ACC112 (cell line): ENCODE data around the gene CHI3L1.

ENCODE experiments used
- H2AFZ ChIP-seq: fragments of 200-600 bp; sonication (generic); one replicate; pipeline ENCODE4 v1.6.0; 2017; ENCODE audit warnings: antibody characterized with exemption, low read length; ENCODE audit not compliant: unreplicated experiment
- H3K27ac ChIP-seq: fragments of 200-600 bp; sonication (generic); 2 replicates; pipeline ENCODE4 v1.5.1; 2014; ENCODE audit warnings: low read depth, mild to moderate bottlenecking, antibody characterized with exemption, low read length, moderate library complexity
- H3K27me3 ChIP-seq: fragments of 200-600 bp; sonication (generic); 2 replicates; pipeline ENCODE4 v1.6.1; 2014; ENCODE audit warnings: mild to moderate bottlenecking, antibody characterized with exemption, low read length, moderate library complexity, mixed read lengths; ENCODE audit not compliant: insufficient read depth
- H3K36me3 ChIP-seq: fragments of 200-600 bp; sonication (generic); 2 replicates; pipeline ENCODE4 v1.6.1; 2016; ENCODE audit warnings: mild to moderate bottlenecking, antibody characterized with exemption, low read length, moderate library complexity, mixed read lengths; ENCODE audit not compliant: insufficient read depth
- H3K4me1 ChIP-seq: fragments of 200-600 bp; sonication (generic); one replicate; pipeline ENCODE4 v1.6.1; 2016; ENCODE audit warnings: low read length, mixed read lengths; ENCODE audit not compliant: insufficient read depth, unreplicated experiment, control insufficient read depth
- H3K4me3 ChIP-seq: fragments of 200-600 bp; sonication (generic); 2 replicates; pipeline ENCODE4 v1.5.1; 2014; ENCODE audit warnings: mild to moderate bottlenecking, low read depth, low read length
- H3K79me2 ChIP-seq: fragments of 200-600 bp; sonication (generic); one replicate; pipeline ENCODE4 v1.6.0; 2016; ENCODE audit warnings: low read length; ENCODE audit not compliant: control insufficient read depth, unreplicated experiment, insufficient read depth

CHI3L1 gene

DNA sequence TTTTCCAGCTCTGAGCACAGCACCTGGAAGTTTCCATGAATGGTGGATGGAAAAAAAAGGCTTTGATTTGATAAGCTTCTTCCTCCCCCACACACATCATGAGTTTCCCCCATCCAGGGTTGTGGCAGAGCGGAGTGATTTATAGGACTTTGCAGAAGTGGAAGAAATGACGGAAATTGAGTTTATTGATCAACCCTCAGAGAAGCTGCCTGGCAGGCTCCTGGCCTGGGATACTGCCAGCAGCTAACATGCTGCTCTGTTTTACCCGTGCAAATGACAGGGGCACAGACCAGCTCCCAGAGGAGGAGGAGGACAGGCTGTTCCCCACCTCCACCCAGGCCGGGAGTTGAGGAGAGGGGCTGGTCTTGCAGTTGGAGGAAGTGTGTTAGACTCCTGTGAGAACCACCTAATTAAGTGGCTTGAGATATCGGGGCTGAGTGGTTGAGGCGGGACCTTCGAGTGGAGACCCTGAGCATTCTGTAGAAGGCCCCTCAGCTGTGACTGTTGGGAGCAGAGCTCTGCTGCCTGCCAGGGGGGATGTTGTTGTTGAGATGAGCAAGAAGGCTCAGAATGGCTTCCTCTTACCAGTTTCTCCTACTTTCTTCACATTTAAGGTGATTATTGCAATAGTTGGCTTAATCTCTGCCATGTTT lies 37.2 kb downstream of the CHI3L1 start:
- Histone ChIP-seq H3K4me3 (no peak overlapping the region), H3K4me1 (peaks cover 31% of the 10 kb centered on the region), H2AFZ (no peak overlapping the region), H3K27me3 (no peaks in the 10 kb centered on the region), H3K79me2 (no peaks in the 10 kb centered on the region), H3K36me3 (no peaks in the 10 kb centered on the region), H3K27ac (no peak overlapping the region)

DNA sequence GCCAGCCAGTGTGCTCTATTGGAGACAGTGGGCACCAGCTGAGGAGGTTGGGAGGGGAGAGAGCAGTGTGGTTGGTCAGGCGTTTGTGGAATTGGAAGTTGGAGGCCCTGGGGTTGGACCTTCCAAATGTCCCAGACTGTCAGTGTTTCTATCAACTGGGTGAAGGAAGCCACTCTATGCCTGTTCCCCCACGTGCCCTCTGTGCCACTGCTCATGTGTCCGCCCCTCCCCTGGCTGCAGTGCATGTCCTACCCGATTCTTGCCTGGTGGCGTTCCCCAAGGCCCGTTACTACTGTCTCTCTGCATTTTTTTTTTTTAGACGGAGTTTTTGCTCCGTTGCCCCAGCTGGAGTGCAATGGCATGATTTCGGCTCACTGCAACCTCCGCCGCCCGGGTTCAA lies 37.9 kb downstream of the CHI3L1 start:
- no peak overlapping the region for H3K27ac ChIP-seq
- H3K4me1 ChIP-seq, result peaks cover 24% of the 10 kb centered on the region
- no peak overlapping the region for H3K4me3 ChIP-seq
- no peaks in the 10 kb centered on the region for H3K79me2 ChIP-seq
- H3K27me3 ChIP-seq, result no peaks in the 10 kb centered on the region
- H2AFZ ChIP-seq, result no peak overlapping the region
- H3K36me3 ChIP-seq, result no peaks in the 10 kb centered on the region

DNA sequence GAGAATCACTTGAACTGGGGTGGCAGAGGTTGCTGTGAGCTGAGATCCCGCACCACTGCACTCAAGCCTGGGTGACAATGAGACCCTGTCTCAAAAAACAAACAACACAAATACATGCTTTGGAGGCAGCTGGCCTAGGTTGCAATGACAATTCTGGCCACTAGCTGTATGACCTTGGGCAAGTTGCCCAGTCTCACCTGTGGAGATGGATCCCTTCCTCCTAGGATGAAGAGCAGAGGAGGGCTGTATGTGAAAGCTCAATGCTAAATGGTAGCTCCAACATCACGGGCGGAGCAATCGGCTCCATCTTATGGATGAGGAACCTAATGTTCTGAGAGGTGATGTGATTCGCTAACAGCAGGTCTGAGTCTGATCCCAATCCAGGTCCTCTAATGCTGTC lies 38.4 kb downstream of the CHI3L1 start:
- H3K4me1 ChIP-seq, result peaks cover 19% of the 10 kb centered on the region
- H3K79me2 ChIP-seq, result no peaks in the 10 kb centered on the region
- no peaks in the 10 kb centered on the region for H3K27me3 ChIP-seq
- H2AFZ ChIP-seq, result no peak overlapping the region
- H3K4me3 ChIP-seq, result no peak overlapping the region
- H3K36me3 ChIP-seq, result no peaks in the 10 kb centered on the region
- no peak overlapping the region for H3K27ac ChIP-seq

DNA sequence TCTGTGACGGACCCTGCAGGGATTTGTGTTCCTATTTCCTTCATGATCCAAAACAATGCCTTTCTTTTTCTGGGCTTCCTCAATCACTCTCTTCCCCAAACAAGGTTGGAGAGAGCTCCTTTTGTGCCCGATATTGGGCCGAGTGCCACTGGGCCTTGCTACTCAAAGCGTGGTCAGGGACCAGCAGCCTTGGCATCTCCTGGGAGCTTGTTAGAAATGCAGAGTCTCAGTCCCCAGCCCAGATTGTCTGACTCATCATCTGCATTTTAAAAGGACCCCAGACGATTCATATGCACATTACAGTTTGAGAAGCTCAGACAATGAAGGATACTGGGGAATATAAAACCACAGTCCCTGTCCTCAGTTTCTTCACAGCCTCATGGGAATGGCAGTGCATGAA lies 39.1 kb downstream of the CHI3L1 start:
- H2AFZ ChIP-seq, result no peak overlapping the region
- peaks cover 11% of the 10 kb centered on the region for H3K4me1 ChIP-seq
- H3K36me3 ChIP-seq, result no peaks in the 10 kb centered on the region
- no peak overlapping the region for H3K27ac ChIP-seq
- H3K27me3 ChIP-seq, result no peaks in the 10 kb centered on the region
- H3K4me3 ChIP-seq, result no peak overlapping the region
- no peaks in the 10 kb centered on the region for H3K79me2 ChIP-seq

DNA sequence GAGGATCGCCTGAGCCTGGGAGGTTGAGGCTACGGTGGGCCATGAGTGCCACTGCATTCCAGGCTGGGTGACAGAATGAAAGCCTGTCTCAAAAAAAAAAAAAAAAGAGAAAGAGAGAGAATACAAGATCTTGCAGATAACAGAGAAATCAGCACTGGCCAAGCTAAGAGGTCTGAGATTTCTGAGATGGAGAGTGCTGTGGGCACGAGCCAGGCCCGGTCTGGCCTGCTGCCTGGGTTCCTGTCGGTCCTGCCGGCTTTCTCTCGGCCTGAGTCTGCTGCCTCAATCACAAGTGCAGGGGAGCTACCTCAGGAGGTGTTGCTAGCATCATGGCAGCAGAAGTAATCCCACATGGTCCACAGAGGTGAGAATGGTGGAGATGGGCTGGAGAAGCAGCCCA lies 40.0 kb downstream of the CHI3L1 start:
- Histone ChIP-seq H3K36me3 (no peaks in the 10 kb centered on the region), H2AFZ (no peak overlapping the region), H3K79me2 (no peaks in the 10 kb centered on the region), H3K27ac (no peak overlapping the region), H3K4me1 (peaks cover 8% of the 10 kb centered on the region), H3K4me3 (no peak overlapping the region), H3K27me3 (no peaks in the 10 kb centered on the region)

DNA sequence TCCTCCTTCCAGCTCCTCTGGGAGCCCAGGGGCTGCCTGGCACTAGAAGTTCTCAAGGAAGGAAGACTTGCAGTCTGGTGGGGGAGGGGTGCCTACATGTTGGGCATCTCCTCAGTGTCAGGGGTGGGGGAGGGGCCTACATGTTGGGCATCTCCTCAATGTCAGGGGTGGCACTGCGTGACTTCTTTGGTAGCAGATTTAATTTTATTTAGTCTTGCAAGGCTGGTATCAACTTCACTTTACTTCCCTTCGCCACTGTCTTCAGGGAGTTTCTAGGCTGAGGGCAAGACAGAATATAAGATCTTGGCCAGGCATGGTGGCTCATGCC lies 40.5 kb downstream of the CHI3L1 start:
- Histone ChIP-seq H3K79me2 (no peaks in the 10 kb centered on the region), H3K4me3 (no peak overlapping the region), H3K27ac (no peak overlapping the region), H2AFZ (no peak overlapping the region), H3K36me3 (no peaks in the 10 kb centered on the region), H3K27me3 (no peaks in the 10 kb centered on the region), H3K4me1 (peaks cover 8% of the 10 kb centered on the region)

DNA sequence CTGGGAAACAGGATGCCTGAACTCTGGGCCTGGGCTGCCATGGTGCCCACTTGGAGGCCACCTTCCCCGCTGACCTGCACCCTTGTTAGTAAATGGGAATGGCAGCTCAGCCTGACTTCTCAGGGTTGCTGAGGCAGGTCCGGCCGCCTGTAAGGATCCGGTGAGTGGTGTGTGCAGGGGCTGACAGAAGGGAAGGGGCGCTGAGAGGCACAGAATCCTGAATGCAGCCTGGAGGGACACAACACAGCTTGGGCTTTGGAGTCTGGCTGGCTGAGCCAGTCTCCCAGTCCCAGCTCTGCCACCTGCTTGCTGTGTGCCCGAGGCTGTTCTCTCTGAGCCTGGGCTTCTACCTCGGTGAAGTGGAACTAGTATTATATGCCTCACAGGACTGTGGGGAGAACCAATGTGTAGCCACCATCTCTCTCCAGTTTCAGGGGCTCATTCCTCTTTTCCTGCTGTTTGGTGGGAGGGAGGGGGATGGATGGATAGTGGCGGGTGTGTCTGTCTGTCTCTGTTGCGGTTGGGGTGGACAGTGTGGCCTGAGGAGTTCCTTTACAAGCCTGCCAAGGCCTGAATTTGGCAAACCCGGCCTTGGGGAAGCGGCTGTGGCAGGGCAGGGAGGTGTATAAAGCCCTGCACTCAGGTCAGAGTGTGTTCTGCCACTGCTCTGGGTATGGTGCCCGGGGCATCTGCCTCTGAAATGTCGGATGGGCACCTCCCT lies 41.0 kb downstream of the CHI3L1 start:
- H2AFZ ChIP-seq, result no peak overlapping the region
- H3K27ac ChIP-seq, result no peak overlapping the region
- H3K36me3 ChIP-seq, result no peaks in the 10 kb centered on the region
- no peaks in the 10 kb centered on the region for H3K27me3 ChIP-seq
- no peaks in the 10 kb centered on the region for H3K79me2 ChIP-seq
- H3K4me3 ChIP-seq, result no peak overlapping the region
- H3K4me1 ChIP-seq, result peaks cover 8% of the 10 kb centered on the region

DNA sequence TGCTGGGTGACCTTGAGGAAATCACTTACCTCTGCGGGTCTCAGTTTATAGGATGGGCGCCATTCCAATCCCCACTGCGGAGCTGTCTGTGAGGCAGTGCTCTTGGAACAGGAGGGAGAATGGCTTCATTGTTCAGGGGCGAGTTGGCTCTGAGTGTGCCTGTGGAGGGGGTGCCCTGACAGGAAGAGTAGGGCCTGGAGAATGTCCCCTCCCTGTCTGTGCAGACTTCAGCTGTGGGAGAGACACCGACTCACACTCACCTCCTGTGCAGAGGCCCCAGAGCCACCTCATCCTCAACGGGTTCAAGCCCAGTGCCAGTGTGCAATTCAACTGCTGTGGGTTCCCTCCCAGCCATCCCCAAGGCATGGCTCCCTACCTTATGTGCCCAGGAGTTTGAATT lies 41.8 kb downstream of the CHI3L1 start:
- Histone ChIP-seq H3K27ac (no peak overlapping the region), H3K4me1 (peaks cover 8% of the 10 kb centered on the region), H3K79me2 (no peaks in the 10 kb centered on the region), H3K36me3 (no peaks in the 10 kb centered on the region), H3K4me3 (no peak overlapping the region), H3K27me3 (no peaks in the 10 kb centered on the region), H2AFZ (no peak overlapping the region)

DNA sequence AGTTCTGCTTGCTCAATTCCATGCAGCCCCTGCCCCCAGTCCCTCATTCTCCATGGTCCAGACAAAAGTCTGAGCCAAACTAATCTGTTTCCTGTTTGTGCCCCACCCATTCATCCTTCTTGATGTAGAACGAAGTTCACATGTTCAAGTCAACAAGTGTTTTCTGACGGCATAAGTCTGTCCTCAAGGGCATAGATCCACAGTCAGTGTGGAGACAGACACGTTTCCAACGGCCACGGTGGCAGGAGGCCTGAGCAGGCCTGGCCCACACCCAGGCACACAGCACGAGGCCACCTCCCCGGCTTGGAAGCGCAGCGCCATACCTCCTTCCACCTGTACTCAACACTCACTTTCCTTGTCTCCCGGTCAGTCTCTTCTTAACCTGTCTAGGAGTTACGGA lies 42.9 kb downstream of the CHI3L1 start:
- H2AFZ ChIP-seq, result no peak overlapping the region
- no peak overlapping the region for H3K4me3 ChIP-seq
- no peaks in the 10 kb centered on the region for H3K36me3 ChIP-seq
- H3K27ac ChIP-seq, result no peak overlapping the region
- H3K79me2 ChIP-seq, result no peaks in the 10 kb centered on the region
- H3K4me1 ChIP-seq, result peaks cover 8% of the 10 kb centered on the region
- H3K27me3 ChIP-seq, result no peaks in the 10 kb centered on the region

DNA sequence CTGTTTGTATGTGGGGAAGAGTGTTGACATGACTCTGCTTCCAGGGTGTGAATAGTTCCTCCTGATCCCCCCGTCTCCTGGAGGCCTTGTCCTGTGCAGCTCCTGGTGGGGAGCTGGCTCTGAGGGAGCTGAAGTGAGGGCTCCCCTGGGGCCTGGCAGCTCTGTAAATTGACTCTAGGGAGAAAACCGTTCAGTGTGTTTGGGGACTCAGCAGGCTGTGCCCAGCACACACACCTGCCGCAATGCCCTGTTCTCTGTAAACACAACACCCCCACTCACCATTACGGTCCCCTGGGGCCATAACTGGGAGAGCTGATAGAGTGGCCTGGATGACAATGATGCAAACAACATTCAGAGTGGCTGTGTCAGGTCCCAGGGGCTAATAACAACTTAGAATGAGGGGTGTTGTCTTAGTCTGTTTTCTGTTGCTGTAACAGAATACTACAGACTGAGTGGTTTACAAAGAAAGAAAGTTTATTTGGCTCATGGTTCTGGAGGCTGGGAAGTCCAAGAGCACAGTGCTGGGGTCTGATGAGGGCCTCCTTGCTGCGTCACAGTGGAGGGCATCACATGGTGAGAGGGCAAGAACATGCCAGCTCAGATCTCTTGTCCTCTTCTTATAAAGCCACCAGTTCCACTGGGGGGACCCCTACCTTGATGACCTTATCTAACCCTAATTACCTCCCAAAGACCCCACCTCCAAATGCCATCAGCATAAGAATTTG lies 43.7 kb downstream of the CHI3L1 start:
- Histone ChIP-seq H3K79me2 (no peaks in the 10 kb centered on the region), H3K27me3 (no peaks in the 10 kb centered on the region), H2AFZ (no peak overlapping the region), H3K36me3 (no peaks in the 10 kb centered on the region), H3K4me3 (no peak overlapping the region), H3K4me1 (peaks cover 8% of the 10 kb centered on the region), H3K27ac (no peak overlapping the region)

DNA sequence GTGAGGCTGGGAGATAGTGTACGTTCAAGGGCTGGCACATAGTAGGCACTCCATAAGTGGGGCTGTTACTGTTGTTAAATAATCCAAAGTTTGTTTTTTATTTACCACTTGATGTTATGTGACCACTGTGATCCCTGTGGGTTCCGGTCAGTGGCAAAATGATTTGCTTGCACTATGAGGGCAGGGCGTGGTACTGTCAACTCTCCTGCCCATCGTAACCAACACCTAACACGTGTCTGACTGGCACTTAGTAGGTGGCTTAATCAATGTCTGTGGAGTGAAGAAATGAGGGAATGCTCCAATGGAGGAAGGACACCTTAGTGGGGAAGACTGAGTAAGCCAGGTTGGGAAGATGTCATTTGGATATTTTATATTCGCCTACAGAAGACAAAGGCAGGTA lies 44.4 kb downstream of the CHI3L1 start:
- H3K27me3 ChIP-seq, result no peaks in the 10 kb centered on the region
- H3K27ac ChIP-seq, result no peak overlapping the region
- peaks cover 8% of the 10 kb centered on the region for H3K4me1 ChIP-seq
- H3K79me2 ChIP-seq, result no peaks in the 10 kb centered on the region
- no peaks in the 10 kb centered on the region for H3K36me3 ChIP-seq
- H3K4me3 ChIP-seq, result no peak overlapping the region
- H2AFZ ChIP-seq, result no peak overlapping the region
